HG03457 (cell line): ENCODE measurements around the gene MT1F.

Experiments used
- ATAC-seq: cut with Tn5 transposase; IDR thresholded peaks from one replicate; pipeline ENCODE4 v1.9.1; 2021; ENCODE audit warnings: moderate number of reproducible peaks; ENCODE audit not compliant: unreplicated experiment

The MT1F gene

GRCh38 chr16:56625140-56625942 is 32.4 kb upstream of the MT1F start, which contains the start of gene MT1E:
Gene MT1E (plus strand): TSS chr16:56625781. CDS start chr16:56625852, 71 bp downstream.
- ATAC-seq, result peak; percentile 56

DNA sequence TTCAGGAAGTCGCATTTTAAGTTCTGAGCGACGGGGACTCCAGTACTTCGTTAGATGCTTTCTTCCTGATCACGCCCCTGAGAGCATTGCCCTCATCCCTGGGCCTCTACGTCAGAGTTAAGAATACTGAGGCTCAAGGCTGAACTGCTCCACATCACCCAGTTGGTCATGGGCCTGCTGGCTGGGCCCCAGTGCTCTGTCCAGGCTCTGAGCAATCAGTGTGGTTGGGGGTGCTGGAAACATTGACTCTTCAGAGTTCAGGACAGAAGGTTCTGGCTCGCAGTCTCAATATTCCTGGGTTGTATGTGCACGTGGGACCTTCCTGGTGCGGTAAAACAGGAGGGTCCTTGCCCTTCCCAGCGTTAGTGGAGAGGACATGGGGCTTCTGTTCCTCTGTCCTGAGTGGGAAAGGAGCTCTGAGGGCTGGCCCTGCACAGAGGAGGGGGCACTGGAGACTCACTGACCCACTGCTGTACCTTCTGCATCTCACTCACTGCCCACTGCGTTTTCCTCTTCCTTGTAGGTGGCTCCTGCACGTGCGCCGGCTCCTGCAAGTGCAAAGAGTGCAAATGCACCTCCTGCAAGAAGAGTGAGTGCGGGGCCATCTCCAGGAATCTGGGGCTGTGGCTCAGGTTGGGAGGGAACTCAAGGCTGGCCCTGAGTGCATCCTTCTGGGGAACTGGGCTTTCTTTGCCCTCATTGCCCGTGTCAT is 31.7 kb upstream of the MT1F start:
- peak; percentile 20 for ATAC-seq

DNA sequence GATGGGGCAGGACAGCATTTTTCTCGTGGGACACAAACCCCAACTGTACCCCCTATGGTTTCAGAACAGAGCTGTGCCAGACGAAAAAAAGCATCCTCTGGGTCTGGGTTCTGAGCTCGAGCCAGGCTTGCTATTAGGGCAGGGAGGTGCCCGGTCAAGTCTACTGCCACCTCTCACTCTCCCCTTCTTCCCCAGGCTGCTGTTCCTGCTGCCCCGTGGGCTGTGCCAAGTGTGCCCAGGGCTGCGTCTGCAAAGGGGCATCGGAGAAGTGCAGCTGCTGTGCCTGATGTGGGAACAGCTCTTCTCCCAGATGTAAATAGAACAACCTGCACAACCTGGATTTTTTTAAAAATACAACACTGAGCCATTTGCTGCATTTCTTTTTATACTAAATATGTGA is 31.1 kb upstream of the MT1F start:
- no peak for ATAC-seq

- no peak for ATAC-seq
These were observed 29.0 kb upstream of the MT1F start for GRCh38 chr16:56628486-56629350.

- ATAC-seq, result no peak
These were observed 28.2 kb upstream of the MT1F start for GRCh38 chr16:56629531-56629930.

- ATAC-seq, result peak; percentile 55
These were observed 27.6 kb upstream of the MT1F start for GRCh38 chr16:56630134-56630533.

DNA sequence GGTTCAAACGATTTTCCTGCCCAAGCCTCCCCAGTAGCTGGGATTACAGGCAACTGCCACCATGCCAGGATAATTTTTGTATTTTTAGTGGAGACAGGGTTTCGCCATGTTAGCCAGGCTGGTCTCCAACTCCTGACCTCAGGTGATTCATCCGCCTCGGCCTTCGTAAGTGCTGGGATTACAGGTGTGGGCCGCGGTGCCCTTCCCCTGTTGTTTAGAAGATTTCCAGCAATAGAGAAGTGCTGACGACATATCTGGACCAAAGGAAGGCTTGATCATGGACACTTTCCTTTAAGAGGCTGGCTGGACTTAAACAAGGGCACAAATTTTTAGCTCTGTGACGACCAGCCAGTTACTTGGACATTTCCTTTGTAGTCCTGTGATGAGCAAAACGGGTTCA is 26.6 kb upstream of the MT1F start:
- no peak for ATAC-seq

- no peak for ATAC-seq
These were observed 26.0 kb upstream of the MT1F start for GRCh38 chr16:56631832-56632155.

DNA sequence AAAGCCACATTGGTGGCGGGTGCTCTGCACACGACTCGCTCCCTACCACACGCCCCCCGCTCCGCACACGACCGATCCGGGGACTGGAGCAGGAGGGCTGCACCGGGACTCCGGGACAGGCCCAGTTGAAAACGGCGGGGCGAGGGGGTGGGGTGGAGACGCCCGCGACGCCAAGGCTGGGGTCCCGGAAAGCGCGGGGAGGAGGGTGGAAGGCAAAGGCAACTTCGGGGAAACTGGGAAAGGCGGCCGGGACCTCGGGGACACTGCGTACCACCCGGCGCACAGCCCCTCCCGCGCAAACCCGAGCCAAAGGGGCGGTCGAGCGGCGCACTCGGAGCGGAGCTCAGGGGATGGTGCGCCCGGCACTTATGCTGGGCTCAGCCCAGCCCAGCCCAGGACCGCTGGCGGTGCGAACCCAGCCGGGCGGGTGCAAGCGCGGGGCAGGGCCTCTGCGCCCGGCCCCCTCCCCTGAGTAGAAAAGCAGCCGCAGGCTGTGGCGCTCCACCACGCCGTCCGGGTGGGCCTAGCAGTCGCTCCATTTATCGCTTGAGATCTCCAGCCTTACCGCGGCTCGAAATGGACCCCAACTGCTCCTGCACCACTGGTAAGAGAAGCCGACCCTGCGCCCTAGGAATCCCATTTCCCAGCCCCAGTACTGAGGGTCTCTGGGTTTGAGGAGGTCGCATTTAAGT is 25.5 kb upstream of the MT1F start, which contains the start of gene MT1M:
Gene MT1M, plus strand, starts transcription at position 504 of the 692 bp plus-strand sequence. Its CDS starts 73 bp downstream, at position 577.
- no peak for ATAC-seq

DNA sequence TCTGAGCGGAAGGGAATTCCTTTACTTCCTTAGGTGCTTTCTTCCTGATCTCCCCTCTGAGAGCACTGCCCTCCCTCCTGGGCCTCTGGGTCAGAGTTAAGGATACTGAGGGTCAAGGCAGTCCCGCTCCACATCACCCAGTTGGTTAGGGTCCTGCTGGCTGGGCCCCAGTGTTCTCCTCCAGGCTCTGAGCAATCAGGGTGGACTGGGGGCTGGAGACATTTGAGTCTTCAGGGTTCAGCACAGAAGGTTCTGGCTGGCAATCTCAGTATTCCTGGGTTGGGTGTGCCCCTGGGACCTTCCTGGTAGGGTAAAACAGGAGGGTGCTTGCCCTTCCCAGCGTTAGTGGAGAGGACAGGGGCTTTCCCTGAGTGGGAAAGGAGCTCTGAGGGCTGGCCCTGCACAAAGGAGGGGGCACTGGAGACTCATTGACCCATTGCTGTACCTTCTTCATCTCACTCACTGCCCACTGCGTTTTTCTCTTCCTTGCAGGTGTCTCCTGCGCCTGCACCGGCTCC is 24.9 kb upstream of the MT1F start:
- ATAC-seq, result no peak

DNA sequence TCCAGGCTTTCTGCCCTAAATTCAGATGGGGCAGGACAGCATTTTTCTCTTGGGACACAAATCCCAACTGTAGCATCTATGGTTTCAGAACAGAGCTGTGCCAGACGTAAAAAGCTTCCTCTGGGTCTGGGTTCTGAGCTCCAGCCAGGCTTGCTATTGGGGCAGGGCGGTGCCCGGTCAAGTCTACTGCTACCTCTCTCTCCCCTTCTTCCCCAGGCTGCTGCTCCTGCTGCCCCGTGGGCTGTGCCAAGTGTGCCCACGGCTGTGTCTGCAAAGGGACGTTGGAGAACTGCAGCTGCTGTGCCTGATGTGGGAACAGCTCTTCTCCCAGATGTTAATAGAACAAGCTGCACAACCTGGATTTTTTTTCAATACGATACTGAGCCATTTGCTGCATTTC is 24.2 kb upstream of the MT1F start:
- ATAC-seq, result no peak

DNA sequence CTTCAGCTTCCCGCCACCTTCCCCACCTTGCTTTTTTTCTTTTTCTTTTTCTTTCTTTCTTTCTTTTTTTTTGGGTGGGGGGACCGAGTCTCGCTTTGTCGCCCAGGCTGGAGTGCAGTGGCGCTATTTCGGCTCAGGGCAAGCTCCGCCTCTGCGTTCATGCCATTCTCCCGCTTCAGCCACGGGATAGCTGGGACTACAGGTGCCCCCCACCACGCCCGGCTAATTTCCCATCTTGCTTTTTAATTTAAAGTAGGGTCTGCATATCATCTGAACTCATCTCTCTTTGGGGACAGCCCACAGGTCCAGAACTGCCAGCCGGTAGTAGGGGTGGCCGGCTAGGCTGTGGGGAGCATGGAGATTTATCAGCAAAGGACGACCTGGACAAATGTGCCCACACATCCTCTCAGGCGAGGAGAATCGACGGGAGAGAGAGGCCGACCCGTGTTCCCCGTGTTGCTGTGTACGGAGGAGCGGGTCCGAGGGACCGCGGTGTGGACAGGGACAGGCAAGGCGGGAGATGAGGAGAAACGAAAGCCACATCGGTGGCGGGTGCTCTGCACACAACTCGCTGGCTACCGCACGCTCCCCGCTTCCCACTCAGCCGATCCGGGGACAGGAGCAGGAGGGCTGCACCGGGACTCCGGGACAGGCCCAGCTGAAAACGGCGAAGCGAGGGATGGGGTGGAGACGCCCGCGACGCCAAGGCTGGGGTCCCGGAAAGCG is 22.9 kb upstream of the MT1F start:
- ATAC-seq, result no peak

DNA sequence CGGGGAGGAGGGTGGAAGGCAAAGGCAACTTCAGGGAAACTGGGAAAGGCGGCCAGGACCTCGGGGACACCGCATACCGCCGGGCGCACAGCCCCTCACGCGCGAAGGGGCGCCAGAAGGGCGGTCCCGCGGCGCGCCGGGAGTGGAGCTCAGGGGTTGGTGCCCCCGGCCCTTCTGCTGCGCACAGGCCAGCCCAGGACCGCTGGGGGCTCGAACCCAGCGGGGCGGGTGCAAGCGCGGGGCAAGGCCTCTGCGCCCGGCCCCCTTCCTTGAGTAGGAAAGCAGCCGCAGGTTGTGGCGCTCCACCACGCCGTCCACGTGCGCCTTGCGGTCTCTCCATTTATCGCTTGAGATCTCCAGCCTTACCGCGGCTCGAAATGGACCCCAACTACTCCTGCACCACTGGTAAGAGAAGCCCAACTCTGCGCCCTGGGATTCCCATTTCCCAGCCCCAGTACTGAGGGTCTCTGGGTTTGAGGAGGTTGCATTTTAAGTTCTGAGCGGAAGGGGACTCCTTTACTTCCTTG is 22.3 kb upstream of the MT1F start:
- ATAC-seq, result no peak

GRCh38 chr16:56636616-56637413 is 20.9 kb upstream of the MT1F start:
- ATAC-seq, result no peak

- no peak for ATAC-seq
These were observed 19.7 kb upstream of the MT1F start, which contains the start of gene MT1A for GRCh38 chr16:56637814-56638750. Gene MT1A (plus strand): TSS chr16:56638666. CDS start chr16:56638739, 73 bp downstream.

DNA sequence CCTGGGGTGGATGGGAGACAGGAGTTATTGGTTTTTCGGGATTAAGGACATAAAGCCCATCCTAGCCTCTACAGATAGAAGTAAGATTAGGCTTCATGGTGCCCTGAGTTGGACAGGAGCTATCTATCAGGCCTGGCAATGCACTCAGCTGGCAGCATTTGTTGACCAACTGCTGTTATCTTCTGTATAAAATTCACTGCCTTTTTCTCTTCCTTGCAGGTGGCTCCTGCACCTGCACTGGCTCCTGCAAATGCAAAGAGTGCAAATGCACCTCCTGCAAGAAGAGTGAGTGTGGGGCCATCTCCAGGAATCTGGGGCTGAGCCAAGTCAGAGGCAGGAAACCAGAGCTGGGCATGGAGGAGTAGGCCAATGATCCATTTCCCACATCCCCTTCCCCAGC is 18.7 kb upstream of the MT1F start:
- ATAC-seq, result no peak

DNA sequence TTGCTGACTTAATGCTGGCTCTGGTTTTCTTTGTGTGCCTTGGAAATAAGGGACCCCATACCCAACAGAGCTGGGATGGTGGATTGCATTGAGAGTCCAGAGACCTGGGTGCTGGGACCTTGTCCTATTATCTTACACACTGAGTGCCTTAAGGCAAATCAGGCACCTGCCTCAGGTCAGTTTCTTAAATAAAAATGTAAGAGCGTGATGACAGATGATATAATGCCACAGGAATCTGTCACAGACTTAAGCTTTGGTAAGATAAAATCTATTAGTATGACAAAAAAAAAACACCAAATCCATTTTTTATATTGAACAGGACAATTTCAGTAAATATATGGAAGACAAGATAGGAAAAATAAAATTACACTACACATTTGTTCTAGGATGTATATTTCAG is 17.7 kb upstream of the MT1F start:
- no peak for ATAC-seq

DNA sequence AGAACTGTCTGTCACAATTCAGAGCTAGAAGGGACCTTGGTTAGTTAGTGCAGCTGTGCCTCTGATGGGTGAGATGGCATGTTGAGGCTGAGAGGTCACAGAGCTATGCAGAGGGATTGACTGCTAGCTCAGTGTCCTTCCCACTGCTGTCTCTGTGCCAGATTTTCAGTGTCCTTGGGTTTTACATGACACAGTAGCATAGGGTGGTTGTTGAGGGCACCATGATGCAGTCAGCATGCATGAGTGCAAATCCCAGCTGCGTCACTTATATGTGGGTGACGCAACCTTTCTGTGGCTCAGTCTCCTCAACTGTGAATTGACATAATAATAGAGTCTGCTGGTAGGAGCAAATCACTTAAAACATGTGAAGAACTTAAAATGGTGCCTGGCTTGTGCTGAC is 16.6 kb upstream of the MT1F start:
- no peak for ATAC-seq
